GM13977 (cell line): ENCODE results near the gene PSMD9.
"Not testable (repeated sequence)": the region's sequence is repeated elsewhere in the genome, so short reads cannot be mapped to it uniquely, and the experiment has no call there.

Experiments
- DNase-seq: peaks from one replicate; pipeline ENCODE4 v3.0.0; 2012; ENCODE audit warnings: low spot score
- in situ Hi-C: fragments of 300-500 bp; cut with MboI; formaldehyde crosslinking; loops from one replicate; pipeline ENCODE4 v1.12.0; 2022; ENCODE audit warnings: low sequenced_read_pairs, low pct_unique_long_range_greater_than_20kb, mixed read lengths, inconsistent platforms; ENCODE audit not compliant: unreplicated experiment
- TF ChIP-seq, protein P1 (sequence below): IDR thresholded peaks from 2 replicates; pipeline ENCODE4 v1.5.1; 2012; ENCODE audit warnings: mild to moderate bottlenecking, control low read depth; ENCODE audit not compliant: insufficient read depth; ENCODE audit errors: extremely low read depth, missing control alignments

PSMD9 gene

DNA sequence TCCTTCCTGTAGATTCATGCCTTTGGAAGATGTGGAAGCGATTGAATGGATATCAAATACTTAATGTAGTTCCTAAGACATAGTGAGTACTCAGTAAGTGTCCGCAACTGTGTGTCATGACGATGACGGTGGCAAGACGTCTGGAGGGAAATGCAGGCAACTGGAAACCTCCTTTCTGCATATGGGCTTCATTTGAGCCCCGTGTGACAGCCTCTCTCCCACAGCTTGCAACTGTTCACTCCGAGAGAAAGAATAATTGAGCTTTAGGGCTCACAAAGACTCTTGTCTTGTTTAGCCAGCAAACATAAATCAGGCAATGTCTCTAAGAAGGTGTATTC, 36.7 kb downstream of the PSMD9 start:
- DNase-seq: no peak
- in situ Hi-C loops: no loop called here

DNA sequence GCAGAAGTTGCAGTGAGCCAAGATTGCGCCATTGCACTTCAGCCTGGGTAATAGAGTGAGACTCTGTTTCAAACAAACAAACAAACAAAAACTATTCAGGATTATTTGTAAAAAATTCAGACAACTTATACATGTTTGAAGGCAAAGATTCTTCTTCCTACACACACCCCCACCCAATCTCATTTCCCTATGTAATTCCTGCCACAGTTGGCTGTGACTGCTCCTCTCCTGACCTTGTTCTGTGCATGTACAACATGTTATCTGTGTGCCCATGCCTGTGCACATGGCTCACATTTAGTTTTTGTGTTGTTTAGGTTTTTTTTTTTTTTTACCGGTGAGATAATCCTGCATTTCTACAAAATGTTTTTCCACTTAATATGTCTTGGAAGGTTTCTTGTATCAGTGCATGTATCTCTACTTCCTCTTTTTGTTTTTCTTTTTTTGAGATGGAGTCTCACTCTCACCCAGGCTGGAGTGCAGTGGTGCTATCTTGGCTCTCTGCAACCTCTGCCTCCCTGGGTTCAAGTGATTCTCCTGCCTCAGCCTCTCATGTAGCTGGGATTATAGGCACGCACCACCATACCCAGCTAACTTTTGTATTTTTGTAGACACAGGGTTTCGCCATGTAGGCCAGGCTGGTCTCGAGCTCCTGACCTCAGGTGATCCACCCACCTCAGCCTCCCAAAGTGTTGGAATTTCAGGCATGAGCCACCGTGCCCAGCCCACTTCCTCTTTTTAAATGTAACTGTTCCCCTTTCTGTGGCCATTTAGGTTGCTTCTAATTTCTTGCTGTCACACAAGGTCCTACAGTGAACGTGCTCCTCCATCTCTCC, 38.5 kb downstream of the PSMD9 start:
- in situ Hi-C loops: no loop called here
- TF ChIP-seq, protein P1, sequence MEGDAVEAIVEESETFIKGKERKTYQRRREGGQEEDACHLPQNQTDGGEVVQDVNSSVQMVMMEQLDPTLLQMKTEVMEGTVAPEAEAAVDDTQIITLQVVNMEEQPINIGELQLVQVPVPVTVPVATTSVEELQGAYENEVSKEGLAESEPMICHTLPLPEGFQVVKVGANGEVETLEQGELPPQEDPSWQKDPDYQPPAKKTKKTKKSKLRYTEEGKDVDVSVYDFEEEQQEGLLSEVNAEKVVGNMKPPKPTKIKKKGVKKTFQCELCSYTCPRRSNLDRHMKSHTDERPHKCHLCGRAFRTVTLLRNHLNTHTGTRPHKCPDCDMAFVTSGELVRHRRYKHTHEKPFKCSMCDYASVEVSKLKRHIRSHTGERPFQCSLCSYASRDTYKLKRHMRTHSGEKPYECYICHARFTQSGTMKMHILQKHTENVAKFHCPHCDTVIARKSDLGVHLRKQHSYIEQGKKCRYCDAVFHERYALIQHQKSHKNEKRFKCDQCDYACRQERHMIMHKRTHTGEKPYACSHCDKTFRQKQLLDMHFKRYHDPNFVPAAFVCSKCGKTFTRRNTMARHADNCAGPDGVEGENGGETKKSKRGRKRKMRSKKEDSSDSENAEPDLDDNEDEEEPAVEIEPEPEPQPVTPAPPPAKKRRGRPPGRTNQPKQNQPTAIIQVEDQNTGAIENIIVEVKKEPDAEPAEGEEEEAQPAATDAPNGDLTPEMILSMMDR: no peak
- DNase-seq: no peak

More for the DNA sequence above, 36.7 kb downstream of the PSMD9 start:
- TF ChIP-seq, protein P1: no peak

DNA sequence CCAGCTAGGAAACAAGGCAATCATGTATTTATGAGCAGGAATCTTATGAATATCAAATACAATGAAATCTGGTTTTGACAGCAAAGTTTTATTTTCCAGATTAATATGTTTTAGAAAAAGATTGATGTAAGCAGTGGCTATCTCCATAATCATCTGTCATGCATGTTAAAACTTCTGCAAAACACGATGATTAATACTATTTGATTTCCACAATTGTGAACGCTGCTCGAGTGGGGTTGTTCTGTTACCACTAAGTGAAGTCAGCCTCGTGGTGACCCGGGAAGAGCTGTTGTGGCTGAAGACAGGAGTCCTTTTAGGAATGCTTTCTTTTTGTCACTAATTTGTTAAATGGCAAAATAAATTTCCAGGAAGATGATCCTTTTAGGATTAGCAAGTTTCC, 39.2 kb downstream of the PSMD9 start:
- no peak for DNase-seq
- in situ Hi-C loops: no loop called here

DNA sequence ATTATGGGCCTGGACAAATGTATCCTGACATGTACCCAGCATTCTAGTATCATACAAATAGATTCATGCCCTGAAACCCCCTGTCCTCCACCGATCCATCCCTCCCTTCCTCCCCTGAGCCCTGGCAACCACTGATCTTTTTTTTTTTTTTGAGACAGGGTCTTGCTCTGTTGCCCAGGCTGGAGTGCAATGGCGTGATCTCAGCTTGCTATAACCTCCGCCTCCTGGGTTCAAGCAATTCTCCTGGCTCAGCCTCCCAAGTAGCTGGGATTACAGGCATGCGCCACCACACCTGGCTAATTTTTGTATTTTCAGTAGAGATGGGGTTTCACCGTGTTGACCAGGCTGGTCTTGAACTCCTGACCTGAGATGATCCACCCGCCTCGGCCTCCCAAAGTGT, 41.0 kb downstream of the PSMD9 start:
- DNase-seq, in situ Hi-C loops: not testable (repeated sequence)

More for the DNA sequence above, 39.2 kb downstream of the PSMD9 start:
- TF ChIP-seq, protein P1: no peak

DNA sequence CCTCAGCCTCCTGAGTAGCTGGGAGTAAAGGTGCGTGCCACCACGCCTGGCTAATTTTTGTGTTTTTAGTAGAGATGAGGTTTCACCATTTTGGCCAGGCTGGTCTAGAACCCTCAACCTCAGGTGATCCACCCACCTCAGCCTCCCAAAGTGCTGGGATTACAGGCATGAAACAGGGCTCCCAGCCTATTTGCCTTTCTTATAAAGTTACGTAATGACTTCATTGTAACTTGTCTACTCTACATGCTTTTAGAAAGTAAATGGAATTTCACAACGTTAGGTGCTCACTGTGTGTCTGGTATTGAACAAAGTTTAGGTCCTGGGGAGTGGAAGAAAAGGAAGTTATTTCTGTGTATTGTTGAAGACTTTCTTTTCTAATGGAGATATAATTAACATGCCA, 42.3 kb downstream of the PSMD9 start:
- no peak for DNase-seq
- in situ Hi-C loops: no loop called here

DNA sequence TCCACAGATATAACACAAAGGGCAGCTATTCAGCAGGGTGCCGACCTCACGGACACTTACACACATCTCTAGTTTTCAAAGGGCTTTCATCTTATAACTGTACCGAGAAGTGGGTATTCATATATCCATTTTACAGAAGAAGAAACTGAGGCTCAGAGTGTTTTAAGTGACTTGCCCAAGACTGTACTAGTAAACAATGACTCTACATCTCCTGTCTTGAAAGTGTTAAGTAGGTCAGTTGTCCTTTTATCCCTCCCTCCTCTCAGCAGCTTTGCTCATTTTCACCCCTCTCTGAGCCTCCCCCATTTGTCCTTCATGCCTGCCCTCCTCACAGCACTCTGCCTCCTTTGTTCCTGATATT, 43.6 kb downstream of the PSMD9 start:
- DNase-seq: no peak
- TF ChIP-seq, protein P1: no peak
- in situ Hi-C loops: no loop called here

More for the DNA sequence above, 42.3 kb downstream of the PSMD9 start:
- TF ChIP-seq, protein P1: no peak

DNA sequence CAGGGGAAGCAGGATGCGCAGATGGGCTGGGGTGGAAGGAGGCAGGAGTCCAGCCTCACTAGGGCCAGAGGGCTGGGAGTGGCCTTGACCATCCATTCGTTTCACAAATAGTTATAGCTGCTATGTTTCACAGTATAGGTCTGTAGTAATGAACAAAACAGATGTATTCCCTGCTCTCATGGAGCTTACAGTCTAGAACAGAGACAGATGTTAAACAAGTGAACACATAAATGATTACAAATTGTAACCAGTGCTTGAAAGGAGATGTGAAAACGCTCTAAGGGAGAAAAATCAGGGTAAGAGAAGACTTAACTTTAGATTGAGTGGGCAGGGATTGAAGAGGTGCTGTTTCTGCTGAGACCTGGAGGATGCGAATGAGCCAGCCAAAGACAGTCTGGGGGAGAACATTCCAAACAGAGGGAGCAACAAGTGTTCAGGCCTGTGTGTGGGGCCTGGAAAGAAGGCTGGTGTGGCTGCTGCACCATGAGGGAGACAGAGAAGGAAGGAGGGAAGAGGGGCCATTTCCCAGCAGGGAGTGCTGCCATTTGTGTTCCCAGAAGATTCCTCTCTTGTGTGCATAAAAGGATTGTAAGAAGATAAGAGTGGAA, 44.4 kb downstream of the PSMD9 start:
- TF ChIP-seq, protein P1: no peak
- DNase-seq: no peak

More for the DNA sequence above, 44.4 kb downstream of the PSMD9 start:
- in situ Hi-C loops: no loop called here
